ENCODE results near the gene PRKCE. TPM values are rescaled to one million over a fixed set of nuclear protein-coding genes. Genes with fewer than 3 reads are reported as not detected.

PRKCE gene
- total RNA-seq, 1 donor from 2014 or later: 18.4 TPM

DNA sequence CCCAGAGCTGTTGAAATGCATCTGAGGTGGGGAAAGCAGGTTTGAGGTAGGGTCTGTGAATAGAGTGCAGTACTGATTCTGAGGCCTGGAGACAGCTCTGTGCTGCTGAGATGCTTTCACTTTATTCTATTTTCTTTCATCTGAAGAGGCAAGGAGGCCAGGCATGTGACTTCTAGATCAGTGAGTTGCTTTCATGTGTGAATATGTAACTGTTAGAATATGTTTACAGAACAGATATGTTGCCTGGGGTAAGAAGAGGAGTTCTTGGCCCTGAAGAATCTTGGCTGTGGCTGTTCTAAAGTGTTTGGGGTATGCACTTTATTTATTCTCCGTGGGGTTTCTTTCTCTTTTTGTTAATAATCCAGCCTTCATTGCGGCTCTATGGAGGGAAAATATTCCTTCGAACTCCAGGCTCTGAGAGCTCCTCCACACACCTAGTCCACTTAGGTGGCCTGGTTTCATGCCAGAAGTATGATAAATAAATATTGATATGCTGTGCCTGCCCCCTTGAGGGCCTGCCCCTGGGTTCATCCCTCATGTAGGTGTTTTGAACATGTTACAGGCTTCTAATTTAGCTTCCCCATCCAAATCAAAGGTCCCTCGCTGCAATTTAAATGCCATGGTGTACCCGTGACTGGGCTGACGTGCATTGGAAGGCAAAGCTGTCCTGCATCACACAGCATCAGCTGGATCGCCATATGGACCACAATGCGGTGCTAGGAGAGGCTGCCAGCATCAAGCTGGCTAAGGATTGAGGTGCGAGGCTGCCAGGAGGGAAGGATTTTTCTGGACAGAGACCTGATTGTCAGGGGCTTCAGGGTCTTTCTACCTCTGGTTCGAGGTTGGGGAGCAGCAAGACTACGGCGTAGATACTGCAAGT lies 102.9 kb downstream of the PRKCE start:
- Mint-ChIP-seq H3K9me3 (peaks cover 3% of the 10 kb centered on the region), H3K27ac (no peak overlapping the region), H3K4me3 (no peak overlapping the region), H3K4me1 (peaks cover 27% of the 10 kb centered on the region), H3K36me3 (no peaks in the 10 kb centered on the region), H3K27me3 (ENCODE audit: low read depth) (no peaks in the 10 kb centered on the region)
- TF ChIP-seq, protein P1, sequence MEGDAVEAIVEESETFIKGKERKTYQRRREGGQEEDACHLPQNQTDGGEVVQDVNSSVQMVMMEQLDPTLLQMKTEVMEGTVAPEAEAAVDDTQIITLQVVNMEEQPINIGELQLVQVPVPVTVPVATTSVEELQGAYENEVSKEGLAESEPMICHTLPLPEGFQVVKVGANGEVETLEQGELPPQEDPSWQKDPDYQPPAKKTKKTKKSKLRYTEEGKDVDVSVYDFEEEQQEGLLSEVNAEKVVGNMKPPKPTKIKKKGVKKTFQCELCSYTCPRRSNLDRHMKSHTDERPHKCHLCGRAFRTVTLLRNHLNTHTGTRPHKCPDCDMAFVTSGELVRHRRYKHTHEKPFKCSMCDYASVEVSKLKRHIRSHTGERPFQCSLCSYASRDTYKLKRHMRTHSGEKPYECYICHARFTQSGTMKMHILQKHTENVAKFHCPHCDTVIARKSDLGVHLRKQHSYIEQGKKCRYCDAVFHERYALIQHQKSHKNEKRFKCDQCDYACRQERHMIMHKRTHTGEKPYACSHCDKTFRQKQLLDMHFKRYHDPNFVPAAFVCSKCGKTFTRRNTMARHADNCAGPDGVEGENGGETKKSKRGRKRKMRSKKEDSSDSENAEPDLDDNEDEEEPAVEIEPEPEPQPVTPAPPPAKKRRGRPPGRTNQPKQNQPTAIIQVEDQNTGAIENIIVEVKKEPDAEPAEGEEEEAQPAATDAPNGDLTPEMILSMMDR (IDR thresholded peaks at IDR 0.05; ENCODE audit: unreplicated experiment): no peak
- DNase-seq (ENCODE audit: low spot score in 2 of 2, unreplicated experiment in 2 of 2): no peak

DNA sequence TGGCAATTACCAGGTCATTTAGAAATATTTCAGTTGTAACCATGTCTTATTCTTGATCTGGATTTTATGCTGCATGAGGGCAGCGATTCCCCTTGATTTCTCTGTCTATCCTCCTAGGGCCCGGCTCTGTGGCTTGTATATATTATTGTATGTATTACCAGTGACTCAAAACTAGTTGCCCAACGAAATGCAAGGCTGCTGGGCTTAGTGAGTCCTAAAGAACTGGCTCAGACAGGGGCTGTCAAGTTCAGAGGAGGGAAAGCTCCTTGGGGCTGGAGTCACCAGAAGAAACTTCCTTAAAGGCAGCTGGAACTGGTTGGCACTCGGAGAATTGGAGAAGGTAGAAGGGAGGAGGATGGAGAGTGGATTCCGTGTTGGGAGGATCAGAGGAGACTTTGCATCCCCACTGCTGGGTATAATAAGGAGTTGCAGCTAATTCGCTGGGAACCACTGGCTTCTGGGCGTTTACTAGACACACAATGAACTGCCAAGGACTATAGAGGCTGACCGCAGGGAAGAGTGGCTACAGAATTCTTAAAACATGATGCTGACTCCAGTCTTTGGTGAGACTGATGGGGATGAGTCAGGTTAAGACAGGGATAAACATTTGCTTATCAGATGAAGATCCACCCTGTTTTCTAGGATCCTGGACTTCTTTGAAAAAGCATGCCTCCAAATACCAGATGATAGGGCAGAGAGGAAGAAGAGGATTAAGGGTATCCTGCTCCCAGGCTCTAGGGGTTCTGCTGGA lies 104.3 kb downstream of the PRKCE start:
- H3K27ac Mint-ChIP-seq: no peak overlapping the region
- DNase-seq (ENCODE audit: low spot score in 2 of 2, unreplicated experiment in 2 of 2): no peak

DNA sequence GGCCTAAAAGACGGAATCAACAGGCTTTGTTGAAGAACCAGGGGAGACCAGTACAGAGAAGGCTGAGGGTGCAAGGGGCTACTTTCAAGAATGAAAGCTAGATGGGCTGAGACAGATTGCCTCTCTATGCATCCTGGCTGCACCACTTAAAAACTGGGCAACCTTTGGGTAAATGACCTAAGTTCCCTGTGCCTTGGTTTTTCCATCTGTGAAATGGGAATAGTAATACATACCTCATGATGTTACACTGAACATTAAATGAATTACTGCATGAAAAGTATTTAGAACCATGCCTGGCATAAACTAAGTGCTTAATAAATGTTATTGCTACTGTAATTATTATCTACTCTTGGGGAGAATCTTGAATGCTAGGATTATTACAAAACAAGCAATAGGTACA lies 106.5 kb downstream of the PRKCE start:
- H3K9me3 Mint-ChIP-seq: no peaks in the 10 kb centered on the region
- TF ChIP-seq, protein P1 (IDR thresholded peaks at IDR 0.05; ENCODE audit: unreplicated experiment): no peak
- no peak overlapping the region for H3K27ac Mint-ChIP-seq
- H3K36me3 Mint-ChIP-seq: no peaks in the 10 kb centered on the region
- H3K4me1 Mint-ChIP-seq: peaks cover 33% of the 10 kb centered on the region
- H3K4me3 Mint-ChIP-seq: no peak overlapping the region
- H3K27me3 Mint-ChIP-seq (ENCODE audit: low read depth): no peaks in the 10 kb centered on the region
- DNase-seq (ENCODE audit: low spot score in 2 of 2, unreplicated experiment in 2 of 2): no peak

More for the DNA sequence above, 104.3 kb downstream of the PRKCE start:
- Mint-ChIP-seq H3K4me3 (no peak overlapping the region), H3K4me1 (peaks cover 32% of the 10 kb centered on the region), H3K27me3 (ENCODE audit: low read depth) (no peaks in the 10 kb centered on the region), H3K9me3 (peaks cover 3% of the 10 kb centered on the region), H3K36me3 (no peaks in the 10 kb centered on the region)
- TF ChIP-seq, protein P1 (IDR thresholded peaks at IDR 0.05; ENCODE audit: unreplicated experiment): no peak

DNA sequence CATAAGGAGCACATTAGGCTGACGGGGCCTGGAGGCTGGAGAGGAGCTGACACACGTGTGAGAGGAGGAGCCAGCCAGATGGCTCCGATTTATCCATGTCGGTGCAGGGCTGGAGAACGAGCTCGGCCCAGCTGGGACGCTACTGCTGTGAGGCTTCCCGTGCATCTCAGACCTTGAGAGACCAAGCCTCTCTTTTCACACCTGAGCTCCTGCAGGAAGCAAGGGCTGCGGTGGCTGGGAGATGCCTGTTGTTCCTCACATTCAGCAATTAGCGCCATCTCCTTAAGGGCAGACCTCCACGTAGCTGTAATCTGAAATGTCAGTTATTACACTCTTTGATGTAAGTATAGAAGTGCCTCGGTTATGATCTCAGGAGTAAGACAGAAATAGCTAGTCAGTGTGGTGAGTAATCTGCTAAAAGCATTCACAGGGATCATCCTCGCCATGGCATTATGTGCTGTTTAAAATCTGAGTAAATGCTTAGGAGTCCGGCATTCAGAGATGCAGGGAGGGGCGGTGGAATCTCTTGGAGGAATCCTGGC lies 107.9 kb downstream of the PRKCE start:
- DNase-seq (ENCODE audit: low spot score in 2 of 2, unreplicated experiment in 2 of 2): no peak
- H3K27me3 Mint-ChIP-seq (ENCODE audit: low read depth): no peaks in the 10 kb centered on the region
- H3K9me3 Mint-ChIP-seq: no peaks in the 10 kb centered on the region
- no peaks in the 10 kb centered on the region for H3K36me3 Mint-ChIP-seq
- no peak overlapping the region for H3K27ac Mint-ChIP-seq
- peaks cover 31% of the 10 kb centered on the region for H3K4me1 Mint-ChIP-seq
- TF ChIP-seq, protein P1 (IDR thresholded peaks at IDR 0.05; ENCODE audit: unreplicated experiment): no peak
- no peak overlapping the region for H3K4me3 Mint-ChIP-seq

DNA sequence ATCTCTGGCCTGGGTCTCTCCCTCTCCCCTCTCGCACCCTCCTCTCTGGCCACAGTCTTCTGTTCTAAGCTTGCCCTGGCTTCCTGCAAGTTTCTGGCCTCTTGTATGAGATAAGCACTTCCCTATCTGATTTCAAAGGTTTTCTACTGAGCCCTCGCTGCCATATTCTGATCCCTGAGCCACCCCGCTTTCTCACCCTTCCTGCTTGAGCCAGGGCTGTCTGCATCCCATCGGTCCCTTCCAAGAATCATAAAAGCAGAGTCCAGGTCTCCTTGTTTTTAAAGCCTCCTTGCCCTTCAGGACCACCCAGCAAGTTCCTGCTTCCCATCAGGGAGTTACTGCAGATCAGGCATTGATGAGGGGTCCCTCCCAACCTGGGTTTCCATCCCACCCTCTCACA lies 110.2 kb downstream of the PRKCE start:
- no peak for DNase-seq (ENCODE audit: low spot score in 2 of 2, unreplicated experiment in 2 of 2)
- Mint-ChIP-seq H3K27me3 (ENCODE audit: low read depth) (no peaks in the 10 kb centered on the region), H3K36me3 (no peaks in the 10 kb centered on the region), H3K9me3 (no peaks in the 10 kb centered on the region), H3K4me3 (no peak overlapping the region), H3K27ac (no peak overlapping the region), H3K4me1 (peaks cover 37% of the 10 kb centered on the region)
- TF ChIP-seq, protein P1 (IDR thresholded peaks at IDR 0.05; ENCODE audit: unreplicated experiment): no peak

Data from mesothelial cell of epicardium (in vitro differentiated cells).